Astrocyte of the hippocampus (primary cell): ENCODE measurements around the gene CRBN.

ENCODE experiments used
- DNase-seq: peaks from one replicate; pipeline ENCODE4 v3.0.0; 2011; ENCODE audit warnings: low read depth, low spot score

CRBN gene

GRCh38 chr3:3179407-3180094, at the start of gene CRBN:
TSS of gene CRBN (minus strand) at chr3:3179691. CDS start at chr3:3179687, 4 bp downstream.
- peak; percentile 95 for DNase-seq

DNA sequence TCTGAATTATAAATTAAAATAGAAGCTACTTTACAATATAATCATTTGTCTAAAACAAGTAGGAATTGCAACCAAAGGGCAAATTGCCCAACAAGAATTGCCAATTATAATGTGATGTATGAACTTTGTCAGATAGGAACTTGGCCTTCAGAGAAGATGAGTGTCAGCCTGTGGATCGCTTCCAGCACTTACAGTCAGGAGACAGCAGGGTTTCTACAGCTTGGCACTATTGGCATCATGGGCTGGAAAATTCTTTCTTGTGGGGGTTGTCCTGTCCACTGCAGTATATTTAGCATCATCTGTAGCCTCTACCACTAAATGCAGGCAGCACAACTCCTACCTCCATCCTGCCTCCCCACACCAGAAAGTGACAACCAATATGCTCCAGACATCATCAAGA, 48.1 kb upstream of the CRBN start:
- no peak for DNase-seq

DNA sequence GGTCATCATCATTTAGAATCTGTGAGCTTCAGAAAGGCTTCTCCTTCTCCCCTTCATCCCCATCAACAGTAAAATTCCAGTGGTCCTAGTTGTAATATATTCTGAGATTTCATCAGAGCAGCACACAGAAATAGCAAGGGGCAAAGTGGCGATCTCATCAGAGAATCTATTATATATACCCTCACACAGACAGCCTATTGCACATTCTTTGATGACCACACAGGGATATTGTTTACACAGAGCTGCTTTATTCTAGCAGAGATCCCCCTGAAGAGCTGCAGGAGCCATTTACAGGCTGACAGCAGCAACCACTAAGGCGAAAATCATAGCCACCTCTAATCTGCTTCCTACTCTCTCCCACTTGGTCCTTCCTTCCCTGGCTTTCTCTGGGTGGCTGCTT, 42.0 kb upstream of the CRBN start:
- no peak for DNase-seq

DNA sequence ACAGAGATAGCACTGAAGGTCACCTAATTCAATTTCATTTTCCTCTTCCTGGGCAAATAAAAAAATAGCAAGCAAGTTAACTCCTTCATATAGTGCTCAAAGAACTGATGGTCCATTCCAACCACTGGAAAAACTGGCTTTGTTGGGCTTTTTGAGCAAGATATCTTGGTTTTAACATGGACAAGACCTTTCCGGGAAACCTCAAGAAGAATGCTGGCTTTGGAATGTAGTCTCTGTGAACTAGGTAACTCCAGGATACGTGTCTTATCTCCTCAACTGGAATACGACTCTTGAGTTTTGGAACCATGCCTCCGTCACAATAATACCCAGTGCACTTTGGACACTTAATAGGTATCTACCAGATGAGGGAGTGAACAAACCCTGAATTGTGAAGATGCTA, 36.9 kb upstream of the CRBN start:
- DNase-seq: no peak

GRCh38 chr3:3212781-3213440, 33.4 kb upstream of the CRBN start:
- no peak for DNase-seq

DNA sequence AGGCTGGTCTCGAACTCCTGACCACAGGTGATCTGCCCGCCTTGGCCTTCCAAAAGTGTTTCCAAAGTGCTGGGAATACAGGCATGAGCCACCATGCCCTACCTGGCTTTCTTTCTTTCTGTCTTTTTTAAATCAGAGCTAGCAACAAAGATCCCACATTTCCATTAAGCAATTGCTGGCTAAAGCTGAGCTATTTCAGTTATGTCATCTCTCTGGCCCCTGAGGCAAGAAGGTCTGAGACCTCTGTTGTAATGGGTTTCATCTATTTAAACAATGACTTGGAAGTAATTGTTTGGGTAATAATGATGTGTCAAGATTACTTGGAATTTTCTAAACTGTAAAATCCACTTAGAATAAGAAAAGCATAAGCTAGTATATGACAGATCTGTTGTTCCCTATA, 30.2 kb upstream of the CRBN start:
- DNase-seq: no peak

DNA sequence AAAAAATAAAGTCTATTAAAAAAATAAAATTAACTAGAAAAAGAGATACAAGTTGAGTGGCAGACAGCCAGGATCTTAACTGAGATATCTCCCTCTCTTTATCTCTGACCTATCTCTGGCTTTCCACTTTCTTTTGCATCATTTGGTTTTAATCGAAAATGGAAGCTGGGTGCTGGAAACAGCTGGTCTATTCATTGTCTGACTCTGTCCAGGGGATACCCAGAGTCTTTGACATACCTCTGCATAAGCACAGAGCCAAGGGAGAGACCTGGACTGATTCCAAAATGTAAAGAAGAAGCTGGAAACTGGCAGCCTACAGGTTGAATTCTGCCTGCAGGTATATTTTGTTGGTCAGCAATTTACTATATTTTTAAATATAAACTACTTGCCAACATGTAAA, 29.6 kb upstream of the CRBN start:
- no peak for DNase-seq

GRCh38 chr3:3201611-3202010, 22.1 kb upstream of the CRBN start:
- DNase-seq: no peak

DNA sequence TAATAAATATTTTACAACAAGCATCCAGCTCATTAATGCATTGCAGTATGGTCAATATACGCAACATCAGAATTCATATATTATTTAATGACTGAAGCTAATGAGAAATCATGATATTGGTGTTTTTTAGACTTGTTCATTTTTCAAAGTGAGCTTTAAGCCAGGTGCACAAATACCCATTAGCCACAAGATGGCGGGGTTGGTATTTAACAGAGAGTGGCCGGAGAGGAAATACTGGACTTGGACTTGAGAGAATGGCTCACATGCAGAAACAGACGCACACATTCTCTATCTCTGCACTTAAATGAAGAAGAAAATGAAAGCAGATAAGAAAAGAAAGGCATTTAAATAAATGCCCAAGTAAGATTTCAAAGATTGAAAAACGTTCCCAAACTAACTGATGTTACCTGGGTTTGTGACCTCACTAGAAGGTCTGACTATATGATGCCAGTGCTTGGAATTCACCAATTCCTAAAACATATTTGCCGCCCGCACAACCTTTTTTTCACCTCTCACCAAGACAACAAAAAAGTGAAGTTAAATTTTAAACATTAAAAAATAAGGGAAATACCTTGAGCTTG, 21.2 kb upstream of the CRBN start:
- DNase-seq: peak; percentile 83

GRCh38 chr3:3199306-3199705, 19.8 kb upstream of the CRBN start:
- DNase-seq: no peak

GRCh38 chr3:3196148-3196861, 16.8 kb upstream of the CRBN start:
- peak; percentile 49 for DNase-seq

DNA sequence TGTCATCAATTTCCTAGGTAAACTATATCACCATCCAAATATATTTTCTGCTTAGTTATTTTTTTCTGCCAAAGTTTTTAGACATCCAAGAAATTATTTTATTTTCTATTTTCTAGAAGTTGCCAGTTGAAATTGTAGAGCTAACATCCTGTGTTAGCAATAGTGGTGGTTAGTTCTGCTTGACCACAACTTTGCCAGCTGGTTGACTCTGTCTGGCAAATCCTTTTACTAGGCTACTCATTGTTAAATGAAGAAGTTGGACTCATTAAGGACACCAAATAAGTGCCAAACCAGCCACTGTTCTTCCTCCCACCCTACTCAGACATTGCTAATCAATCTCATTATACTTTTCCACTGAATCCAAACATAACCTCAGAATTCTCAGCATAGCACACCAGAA, 15.4 kb upstream of the CRBN start:
- DNase-seq: no peak

- DNase-seq: no peak
Measured at GRCh38 chr3:3192286-3192675, 12.8 kb upstream of the CRBN start.

DNA sequence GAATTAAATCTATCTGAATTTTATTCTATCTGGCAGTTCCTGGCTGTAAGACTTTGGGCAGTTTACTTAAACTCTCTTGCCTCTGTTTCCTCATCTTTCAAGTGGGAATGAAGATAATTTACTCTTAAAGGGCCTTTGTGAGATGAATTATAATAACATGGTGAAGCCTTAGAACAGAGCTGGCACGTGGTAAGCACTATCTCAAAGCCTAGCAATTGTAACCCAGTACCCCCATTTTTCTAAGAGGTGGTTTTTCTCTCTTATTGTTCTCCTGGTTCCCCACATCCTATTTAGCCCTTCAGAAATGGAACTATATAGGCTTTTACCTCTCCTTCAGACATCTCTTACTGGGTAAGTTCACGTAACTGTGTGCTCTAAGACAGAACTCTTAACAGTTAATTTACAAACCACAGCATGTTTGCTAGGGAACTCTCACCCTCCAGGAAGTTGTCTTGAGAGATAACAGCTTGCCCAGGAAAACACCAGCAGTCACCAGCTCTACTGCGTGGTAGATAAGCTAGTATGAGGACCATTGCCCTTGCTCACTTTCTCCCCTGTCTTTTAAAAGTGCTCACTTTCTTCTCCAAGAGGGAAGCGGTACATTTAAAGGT, 12.3 kb upstream of the CRBN start:
- DNase-seq: peak; percentile 37

- no peak for DNase-seq
Measured at GRCh38 chr3:3189961-3190360, 10.5 kb upstream of the CRBN start.

GRCh38 chr3:3189102-3189727, 9.7 kb upstream of the CRBN start:
- no peak for DNase-seq

DNA sequence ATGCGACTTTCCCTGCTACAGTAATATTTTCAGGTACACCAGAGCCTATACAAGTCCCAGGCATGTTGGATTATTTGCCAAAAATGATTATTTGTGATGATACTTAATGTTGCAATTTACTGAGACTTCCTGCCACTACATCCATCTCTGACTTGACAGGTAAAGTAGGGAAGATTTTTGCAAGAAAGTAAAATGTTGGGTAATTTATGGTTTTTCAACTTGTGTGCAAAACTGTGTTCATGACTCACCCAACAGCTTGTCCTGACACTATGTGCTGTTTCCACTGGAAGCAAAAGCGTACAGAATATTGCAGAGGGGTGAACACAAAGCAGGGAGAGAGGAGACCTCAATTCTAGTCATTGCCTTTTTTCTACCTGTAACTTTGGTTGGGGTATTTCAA, 5.4 kb upstream of the CRBN start:
- no peak for DNase-seq

- DNase-seq: no peak
Measured at GRCh38 chr3:3180456-3180855, 965 bp upstream of the CRBN start.

DNA sequence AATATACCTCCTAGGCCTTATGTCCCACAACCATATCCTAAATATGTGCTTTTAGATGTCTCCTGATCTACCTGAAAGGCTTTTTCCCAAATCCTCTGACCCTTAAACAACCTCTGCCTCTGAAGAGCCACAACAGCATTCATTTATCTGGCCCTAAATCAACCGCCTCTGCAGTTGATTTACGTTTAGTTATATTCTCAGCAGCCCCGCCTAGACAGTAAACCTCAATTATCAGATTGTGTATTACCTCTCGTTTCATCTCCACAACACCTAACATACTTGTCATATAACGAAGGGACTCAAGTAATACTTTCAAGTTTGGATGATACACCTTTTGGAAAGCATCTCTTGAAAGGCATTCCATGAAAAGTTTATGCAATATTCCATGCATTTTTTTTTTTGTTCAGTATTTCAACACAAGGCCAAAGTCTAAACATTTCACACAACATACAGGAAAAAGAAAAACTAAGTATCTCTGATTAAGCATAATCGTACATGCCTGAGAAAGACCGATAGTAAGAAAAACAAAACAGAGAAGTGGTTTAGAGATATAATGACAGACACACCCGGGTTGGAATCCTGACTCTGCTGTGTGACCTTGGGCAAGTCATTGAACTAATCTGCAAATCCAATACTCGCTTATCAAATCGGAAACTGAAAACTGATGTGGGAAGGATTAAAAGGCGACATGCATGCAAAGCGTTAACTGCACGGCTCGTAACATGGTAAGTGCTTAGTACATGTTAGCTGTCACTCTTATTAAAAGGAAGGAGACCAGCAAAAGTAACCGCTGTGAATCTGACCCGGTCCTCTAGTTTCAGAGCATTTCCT, 778 bp downstream of the CRBN start:
- DNase-seq: no peak

GRCh38 chr3:3177861-3178497, 1.5 kb downstream of the CRBN start:
- no peak for DNase-seq
